ENCODE measurements around the gene RASSF8.

Gene RASSF8

DNA sequence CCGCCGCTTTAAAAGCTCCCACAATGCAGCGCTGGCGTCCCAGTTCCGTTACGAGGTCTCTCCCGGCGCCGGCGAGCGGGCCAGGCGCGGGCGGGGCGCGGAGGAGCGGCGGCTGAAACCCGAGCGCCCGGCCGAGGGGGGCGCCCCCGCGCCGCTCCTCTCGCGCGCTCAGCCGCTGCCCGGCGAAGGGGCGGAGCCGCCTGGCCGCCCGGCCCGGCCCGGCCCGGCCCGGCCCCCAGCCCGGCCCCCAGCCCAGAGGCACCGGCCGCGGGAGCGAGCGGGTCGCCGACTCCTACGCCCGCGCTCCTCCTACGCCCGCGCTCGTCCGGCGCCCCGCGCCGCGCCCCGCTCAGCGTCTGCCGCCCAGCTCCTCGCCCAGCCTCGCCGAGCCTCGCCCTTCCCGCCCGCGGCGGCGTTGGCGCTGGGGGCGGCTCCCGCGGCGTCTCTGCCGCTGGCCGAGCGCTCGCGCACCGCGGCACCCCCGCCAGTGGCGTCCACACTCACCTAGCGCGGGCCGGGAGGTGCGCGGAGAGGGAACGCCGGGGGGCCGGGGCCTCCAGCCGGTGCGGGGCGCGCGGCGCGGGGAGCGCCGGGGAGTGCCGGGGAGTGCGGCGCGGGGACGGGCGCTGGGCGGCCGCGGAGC, at the start of gene RASSF8:
Gene RASSF8 (plus strand): TSS at position 255 of the 643 bp plus-strand sequence. CDS start 96,662 bp downstream, outside the sequence.
- Mint-ChIP-seq H3K4me3 (peak within 1 kb of the TSS; percentile 80), H3K27me3 (peaks cover 76% of the 10 kb centered on the region), H3K4me1 (ENCODE audit: low read depth) (peaks cover 16% of the 10 kb centered on the region), H3K9me3 (no peaks in the 10 kb centered on the region), H3K36me3 (ENCODE audit: low read depth) (no peaks in the 10 kb centered on the region), H3K27ac (no peak within 1 kb of the TSS)

DNA sequence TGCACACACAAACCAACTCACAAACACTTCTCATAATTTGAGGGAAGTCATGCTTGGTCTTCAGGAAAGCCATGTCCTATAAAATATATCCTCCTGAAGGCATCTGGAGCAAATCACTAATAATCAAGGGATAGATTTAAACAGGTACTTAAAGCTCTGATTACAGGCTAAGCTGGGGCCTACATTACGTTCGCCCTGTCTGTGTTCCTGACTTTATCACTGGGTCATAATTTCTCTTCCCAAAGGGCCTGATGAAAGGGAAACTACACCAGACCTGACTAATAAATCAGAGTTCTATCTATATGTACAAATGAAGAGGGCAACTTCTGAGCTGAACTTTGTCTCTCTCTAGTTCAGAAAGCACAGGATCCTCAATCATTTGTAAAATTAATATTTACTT, 43.9 kb upstream of the RASSF8 start:
- Mint-ChIP-seq H3K9me3 (peaks cover 8% of the 10 kb centered on the region), H3K27ac (no peak overlapping the region), H3K4me3 (no peak overlapping the region), H3K27me3 (peaks cover 10% of the 10 kb centered on the region), H3K4me1 (ENCODE audit: low read depth) (no peaks in the 10 kb centered on the region), H3K36me3 (ENCODE audit: low read depth) (no peaks in the 10 kb centered on the region)

- H3K4me3 Mint-ChIP-seq = no peak overlapping the region
- no peaks in the 10 kb centered on the region for H3K9me3 Mint-ChIP-seq
- H3K36me3 Mint-ChIP-seq (ENCODE audit: low read depth) = no peaks in the 10 kb centered on the region
- no peak overlapping the region for H3K27ac Mint-ChIP-seq
- H3K4me1 Mint-ChIP-seq (ENCODE audit: low read depth) = no peaks in the 10 kb centered on the region
- peaks cover 3% of the 10 kb centered on the region for H3K27me3 Mint-ChIP-seq
These were observed 33.9 kb upstream of the RASSF8 start for GRCh38 chr12:25924491-25925001.

GRCh38 chr12:25925064-25925463, 33.4 kb upstream of the RASSF8 start:
- no peaks in the 10 kb centered on the region for H3K36me3 Mint-ChIP-seq (ENCODE audit: low read depth)
- no peaks in the 10 kb centered on the region for H3K4me1 Mint-ChIP-seq (ENCODE audit: low read depth)

GRCh38 chr12:25926536-25926935, 31.9 kb upstream of the RASSF8 start:
- Mint-ChIP-seq H3K4me3 (no peak overlapping the region), H3K27me3 (peaks cover 3% of the 10 kb centered on the region), H3K36me3 (ENCODE audit: low read depth) (no peaks in the 10 kb centered on the region)

More at GRCh38 chr12:25925064-25925463, 33.4 kb upstream of the RASSF8 start:
- Mint-ChIP-seq H3K27me3 (peaks cover 3% of the 10 kb centered on the region), H3K4me3 (no peak overlapping the region), H3K9me3 (no peaks in the 10 kb centered on the region), H3K27ac (no peak overlapping the region)

GRCh38 chr12:25929142-25929541, 29.3 kb upstream of the RASSF8 start:
- H3K27ac Mint-ChIP-seq = no peak overlapping the region
- H3K4me1 Mint-ChIP-seq (ENCODE audit: low read depth) = no peaks in the 10 kb centered on the region
- no peak overlapping the region for H3K4me3 Mint-ChIP-seq
- no peaks in the 10 kb centered on the region for H3K9me3 Mint-ChIP-seq
- peaks cover 3% of the 10 kb centered on the region for H3K27me3 Mint-ChIP-seq
- no peaks in the 10 kb centered on the region for H3K36me3 Mint-ChIP-seq (ENCODE audit: low read depth)

More at GRCh38 chr12:25926536-25926935, 31.9 kb upstream of the RASSF8 start:
- Mint-ChIP-seq H3K27ac (no peak overlapping the region), H3K4me1 (ENCODE audit: low read depth) (no peaks in the 10 kb centered on the region), H3K9me3 (no peaks in the 10 kb centered on the region)

DNA sequence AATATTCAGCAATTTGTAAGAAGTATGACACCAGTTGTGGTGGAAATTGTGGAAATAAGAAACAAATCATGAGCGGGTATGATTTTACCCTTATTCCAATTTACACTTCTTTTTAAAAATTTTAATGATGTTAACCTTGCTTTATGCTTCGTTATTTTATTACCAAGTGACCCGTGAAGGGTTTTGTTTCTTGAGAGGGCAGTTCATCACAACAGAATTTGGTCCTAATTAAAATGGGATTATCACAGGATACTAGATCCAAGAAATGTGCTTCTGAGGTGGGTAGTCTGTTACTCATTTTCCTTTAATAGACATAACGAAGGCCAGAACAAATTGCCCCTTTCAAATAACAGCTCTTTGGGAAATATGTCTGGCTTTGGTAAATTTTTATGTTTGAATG, 25.5 kb upstream of the RASSF8 start:
- no peak overlapping the region for H3K27ac Mint-ChIP-seq
- no peaks in the 10 kb centered on the region for H3K9me3 Mint-ChIP-seq
- no peaks in the 10 kb centered on the region for H3K4me1 Mint-ChIP-seq (ENCODE audit: low read depth)
- H3K4me3 Mint-ChIP-seq = no peak overlapping the region
- no peaks in the 10 kb centered on the region for H3K36me3 Mint-ChIP-seq (ENCODE audit: low read depth)
- H3K27me3 Mint-ChIP-seq = no peaks in the 10 kb centered on the region

DNA sequence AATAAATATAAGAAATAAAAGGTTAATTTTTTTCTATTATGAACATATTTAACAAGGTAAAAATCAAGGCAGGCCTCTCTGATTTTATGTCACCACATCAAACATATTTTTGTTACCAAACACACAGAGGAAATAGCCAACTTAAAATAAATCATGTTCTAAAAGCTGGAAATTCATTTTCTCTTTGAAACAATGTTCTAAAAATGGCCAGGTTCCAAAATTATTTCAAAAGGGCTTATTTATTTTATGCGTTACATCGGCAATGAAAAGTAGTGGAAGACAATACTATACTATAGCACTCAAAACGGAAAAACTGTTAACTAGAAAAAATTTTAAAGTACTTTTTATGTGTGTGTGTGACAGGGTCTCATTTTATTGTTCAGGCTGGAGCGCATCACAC, 24.0 kb upstream of the RASSF8 start:
- H3K36me3 Mint-ChIP-seq (ENCODE audit: low read depth) = no peaks in the 10 kb centered on the region
- H3K9me3 Mint-ChIP-seq = no peaks in the 10 kb centered on the region
- H3K4me1 Mint-ChIP-seq (ENCODE audit: low read depth) = no peaks in the 10 kb centered on the region
- H3K27ac Mint-ChIP-seq = no peak overlapping the region
- no peak overlapping the region for H3K4me3 Mint-ChIP-seq
- H3K27me3 Mint-ChIP-seq = no peaks in the 10 kb centered on the region

GRCh38 chr12:25935355-25936144, 22.9 kb upstream of the RASSF8 start:
- Mint-ChIP-seq H3K4me3 (no peak overlapping the region), H3K36me3 (ENCODE audit: low read depth) (no peaks in the 10 kb centered on the region), H3K4me1 (ENCODE audit: low read depth) (no peaks in the 10 kb centered on the region), H3K27me3 (no peaks in the 10 kb centered on the region), H3K27ac (no peak overlapping the region), H3K9me3 (no peaks in the 10 kb centered on the region)

- Mint-ChIP-seq H3K36me3 (ENCODE audit: low read depth) (no peaks in the 10 kb centered on the region), H3K9me3 (no peaks in the 10 kb centered on the region), H3K4me1 (ENCODE audit: low read depth) (no peaks in the 10 kb centered on the region), H3K27me3 (no peaks in the 10 kb centered on the region), H3K27ac (no peak overlapping the region), H3K4me3 (no peak overlapping the region)
These were observed 21.4 kb upstream of the RASSF8 start for GRCh38 chr12:25937096-25937495.

- Mint-ChIP-seq H3K4me1 (ENCODE audit: low read depth) (no peaks in the 10 kb centered on the region), H3K27me3 (no peaks in the 10 kb centered on the region), H3K9me3 (no peaks in the 10 kb centered on the region), H3K4me3 (no peak overlapping the region), H3K27ac (no peak overlapping the region), H3K36me3 (ENCODE audit: low read depth) (no peaks in the 10 kb centered on the region)
These were observed 19.9 kb upstream of the RASSF8 start for GRCh38 chr12:25938581-25938980.

- Mint-ChIP-seq H3K27ac (no peak overlapping the region), H3K4me1 (ENCODE audit: low read depth) (no peaks in the 10 kb centered on the region), H3K27me3 (no peaks in the 10 kb centered on the region), H3K4me3 (no peak overlapping the region), H3K36me3 (ENCODE audit: low read depth) (no peaks in the 10 kb centered on the region), H3K9me3 (no peaks in the 10 kb centered on the region)
These were observed 18.9 kb upstream of the RASSF8 start for GRCh38 chr12:25939606-25940005.

GRCh38 chr12:25940886-25941285, 17.6 kb upstream of the RASSF8 start:
- no peak overlapping the region for H3K27ac Mint-ChIP-seq
- H3K9me3 Mint-ChIP-seq = no peaks in the 10 kb centered on the region
- no peaks in the 10 kb centered on the region for H3K36me3 Mint-ChIP-seq (ENCODE audit: low read depth)
- H3K4me3 Mint-ChIP-seq = no peak overlapping the region
- no peaks in the 10 kb centered on the region for H3K27me3 Mint-ChIP-seq
- no peaks in the 10 kb centered on the region for H3K4me1 Mint-ChIP-seq (ENCODE audit: low read depth)

GRCh38 chr12:25942709-25943108, 15.8 kb upstream of the RASSF8 start:
- peaks cover 5% of the 10 kb centered on the region for H3K27me3 Mint-ChIP-seq
- H3K4me1 Mint-ChIP-seq (ENCODE audit: low read depth) = no peaks in the 10 kb centered on the region
- no peaks in the 10 kb centered on the region for H3K36me3 Mint-ChIP-seq (ENCODE audit: low read depth)
- no peak overlapping the region for H3K4me3 Mint-ChIP-seq
- H3K9me3 Mint-ChIP-seq = no peaks in the 10 kb centered on the region
- H3K27ac Mint-ChIP-seq = no peak overlapping the region

DNA sequence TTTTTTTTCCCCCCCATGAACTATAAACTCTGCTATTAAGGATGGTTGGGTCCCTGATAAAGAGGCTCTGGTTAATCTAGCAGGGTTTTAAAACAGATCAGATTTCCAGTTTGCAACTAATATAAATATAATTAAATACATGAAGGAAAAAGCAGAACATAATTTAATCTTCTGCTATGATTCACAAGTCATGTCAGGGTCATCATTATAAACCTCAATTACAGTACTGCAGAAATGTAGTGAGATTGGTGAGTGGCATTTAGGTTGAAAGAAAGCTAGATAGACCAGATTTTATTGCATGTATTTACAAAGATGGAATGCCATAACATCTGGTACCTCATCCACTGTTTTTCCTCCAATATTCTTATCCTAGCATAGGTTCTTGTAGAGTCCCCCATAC, 14.5 kb upstream of the RASSF8 start:
- no peak overlapping the region for H3K4me3 Mint-ChIP-seq
- no peaks in the 10 kb centered on the region for H3K9me3 Mint-ChIP-seq
- H3K27me3 Mint-ChIP-seq = peaks cover 5% of the 10 kb centered on the region
- H3K27ac Mint-ChIP-seq = no peak overlapping the region
- H3K4me1 Mint-ChIP-seq (ENCODE audit: low read depth) = no peaks in the 10 kb centered on the region
- H3K36me3 Mint-ChIP-seq (ENCODE audit: low read depth) = no peaks in the 10 kb centered on the region
